ENCODE results near the gene SNX32.

Gene SNX32

DNA sequence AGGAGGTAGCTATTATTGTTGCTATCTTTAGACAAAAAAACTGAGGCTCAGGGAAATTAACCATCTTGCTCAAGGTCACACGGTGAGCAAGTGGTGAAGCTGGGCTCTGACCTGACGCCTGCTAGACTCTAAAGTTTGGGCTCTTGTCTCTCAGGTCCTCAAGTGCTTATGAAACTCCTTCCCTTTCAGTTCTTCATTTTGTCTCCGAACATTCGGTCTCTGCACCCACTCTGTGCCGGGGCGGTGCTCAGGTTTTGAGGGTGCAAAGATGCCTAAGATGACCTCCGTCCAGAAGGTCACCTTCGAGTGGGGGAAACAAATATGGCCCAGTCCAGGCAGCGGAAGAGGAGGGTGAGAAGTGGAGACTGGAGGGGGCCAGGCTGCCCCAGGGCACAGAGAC, 30.9 kb upstream of the SNX32 start:
- Histone ChIP-seq H3K4me3 (ENCODE audit: low read length) (no peak overlapping the region), H3K36me3 (ENCODE audit: control insufficient read depth, low read length) (no peaks in the 10 kb centered on the region), H3K9me3 (ENCODE audit: control insufficient read depth, insufficient read depth, low read length) (no peaks in the 10 kb centered on the region), H3K4me1 (ENCODE audit: control insufficient read depth, low read length) (no peaks in the 10 kb centered on the region), H3K27me3 (ENCODE audit: control insufficient read depth, low read length) (peaks cover 27% of the 10 kb centered on the region), H4K20me1 (ENCODE audit: control insufficient read depth, insufficient read depth, low read depth, low read length) (no peaks in the 10 kb centered on the region), H3K79me2 (ENCODE audit: control insufficient read depth, low read length) (no peaks in the 10 kb centered on the region), H3F3A (ENCODE audit: control insufficient read depth, insufficient read depth) (no peaks in the 10 kb centered on the region), H3K27ac (ENCODE audit: low read depth, low read length) (no peak overlapping the region), H3K4me2 (ENCODE audit: low read length) (no peak overlapping the region), H3K9me2 (replicated peaks; ENCODE audit: control insufficient read depth, low read length) (no peaks in the 10 kb centered on the region)
- TF ChIP-seq EZH2phosphoT487 (IDR thresholded peaks at IDR 0.05; ENCODE audit: borderline replicate concordance, low read length): no peak
- TF ChIP-seq, protein P1, sequence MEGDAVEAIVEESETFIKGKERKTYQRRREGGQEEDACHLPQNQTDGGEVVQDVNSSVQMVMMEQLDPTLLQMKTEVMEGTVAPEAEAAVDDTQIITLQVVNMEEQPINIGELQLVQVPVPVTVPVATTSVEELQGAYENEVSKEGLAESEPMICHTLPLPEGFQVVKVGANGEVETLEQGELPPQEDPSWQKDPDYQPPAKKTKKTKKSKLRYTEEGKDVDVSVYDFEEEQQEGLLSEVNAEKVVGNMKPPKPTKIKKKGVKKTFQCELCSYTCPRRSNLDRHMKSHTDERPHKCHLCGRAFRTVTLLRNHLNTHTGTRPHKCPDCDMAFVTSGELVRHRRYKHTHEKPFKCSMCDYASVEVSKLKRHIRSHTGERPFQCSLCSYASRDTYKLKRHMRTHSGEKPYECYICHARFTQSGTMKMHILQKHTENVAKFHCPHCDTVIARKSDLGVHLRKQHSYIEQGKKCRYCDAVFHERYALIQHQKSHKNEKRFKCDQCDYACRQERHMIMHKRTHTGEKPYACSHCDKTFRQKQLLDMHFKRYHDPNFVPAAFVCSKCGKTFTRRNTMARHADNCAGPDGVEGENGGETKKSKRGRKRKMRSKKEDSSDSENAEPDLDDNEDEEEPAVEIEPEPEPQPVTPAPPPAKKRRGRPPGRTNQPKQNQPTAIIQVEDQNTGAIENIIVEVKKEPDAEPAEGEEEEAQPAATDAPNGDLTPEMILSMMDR (IDR thresholded peaks at IDR 0.05; ENCODE audit: low read depth, low read length, poor library complexity, severe bottlenecking): no peak

DNA sequence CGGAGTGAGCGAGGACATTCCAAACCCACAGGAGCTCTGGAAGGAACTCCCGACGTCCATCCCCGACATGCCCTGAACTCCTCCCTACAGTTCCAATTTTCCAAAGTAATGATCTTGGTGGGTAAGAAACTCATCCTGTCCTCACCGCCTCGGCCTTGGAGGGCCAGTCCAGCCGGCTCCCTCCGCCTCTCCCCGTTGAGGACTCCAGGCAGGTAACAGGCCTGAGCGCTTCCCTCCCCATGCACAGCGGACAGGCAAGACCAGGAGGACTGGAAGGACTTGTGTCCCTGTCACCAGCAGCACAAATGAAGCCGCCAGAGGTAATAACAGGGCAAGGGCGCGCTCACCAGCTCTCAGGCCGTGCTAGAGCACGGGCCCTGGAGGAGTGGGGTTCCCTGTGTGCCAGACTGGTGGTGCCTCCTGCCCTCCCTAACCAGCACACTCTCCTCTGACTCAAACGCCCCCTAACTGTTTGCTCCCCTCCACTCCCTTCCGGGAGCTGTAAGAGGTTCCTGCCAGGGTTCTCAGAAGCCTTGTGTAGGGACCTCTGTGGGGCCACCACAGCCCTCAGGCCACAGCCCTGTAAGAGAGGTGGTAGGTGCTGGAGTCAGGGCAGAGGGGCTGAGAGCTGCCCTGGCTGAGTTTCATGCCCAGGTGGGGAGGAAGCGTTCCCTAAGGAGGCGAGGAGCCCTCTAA, 29.8 kb upstream of the SNX32 start:
- H3K4me3 ChIP-seq (ENCODE audit: low read length): no peak overlapping the region
- H3K36me3 ChIP-seq (ENCODE audit: control insufficient read depth, low read length): no peaks in the 10 kb centered on the region
- H3K79me2 ChIP-seq (ENCODE audit: control insufficient read depth, low read length): no peaks in the 10 kb centered on the region
- TF ChIP-seq EZH2phosphoT487 (IDR thresholded peaks at IDR 0.05; ENCODE audit: borderline replicate concordance, low read length): no peak
- TF ChIP-seq, protein P1 (IDR thresholded peaks at IDR 0.05; ENCODE audit: low read depth, low read length, poor library complexity, severe bottlenecking): no peak
- no peaks in the 10 kb centered on the region for H3K9me3 ChIP-seq (ENCODE audit: control insufficient read depth, insufficient read depth, low read length)
- H4K20me1 ChIP-seq (ENCODE audit: control insufficient read depth, insufficient read depth, low read depth, low read length): no peaks in the 10 kb centered on the region
- H3K27ac ChIP-seq (ENCODE audit: low read depth, low read length): no peak overlapping the region
- no peak overlapping the region for H3K4me2 ChIP-seq (ENCODE audit: low read length)
- peaks cover 27% of the 10 kb centered on the region for H3K27me3 ChIP-seq (ENCODE audit: control insufficient read depth, low read length)
- no peaks in the 10 kb centered on the region for H3K4me1 ChIP-seq (ENCODE audit: control insufficient read depth, low read length)
- H3K9me2 ChIP-seq (replicated peaks; ENCODE audit: control insufficient read depth, low read length): no peaks in the 10 kb centered on the region
- H3F3A ChIP-seq (ENCODE audit: control insufficient read depth, insufficient read depth): no peaks in the 10 kb centered on the region

- Histone ChIP-seq H3K4me1 (ENCODE audit: control insufficient read depth, low read length) (no peaks in the 10 kb centered on the region), H4K20me1 (ENCODE audit: control insufficient read depth, insufficient read depth, low read depth, low read length) (no peaks in the 10 kb centered on the region), H3K9me3 (ENCODE audit: control insufficient read depth, insufficient read depth, low read length) (no peaks in the 10 kb centered on the region), H3K27me3 (ENCODE audit: control insufficient read depth, low read length) (peaks cover 32% of the 10 kb centered on the region), H3F3A (ENCODE audit: control insufficient read depth, insufficient read depth) (no peaks in the 10 kb centered on the region), H3K4me3 (ENCODE audit: low read length) (no peak overlapping the region), H3K27ac (ENCODE audit: low read depth, low read length) (no peak overlapping the region), H3K9me2 (replicated peaks; ENCODE audit: control insufficient read depth, low read length) (no peaks in the 10 kb centered on the region), H3K36me3 (ENCODE audit: control insufficient read depth, low read length) (no peaks in the 10 kb centered on the region), H3K4me2 (ENCODE audit: low read length) (no peak overlapping the region), H3K79me2 (ENCODE audit: control insufficient read depth, low read length) (no peaks in the 10 kb centered on the region)
- no peak for TF ChIP-seq EZH2phosphoT487 (IDR thresholded peaks at IDR 0.05; ENCODE audit: borderline replicate concordance, low read length)
- TF ChIP-seq, protein P1 (IDR thresholded peaks at IDR 0.05; ENCODE audit: low read depth, low read length, poor library complexity, severe bottlenecking): no peak
Observed at GRCh38 chr11:65806979-65807378, 26.8 kb upstream of the SNX32 start.
